HG02884 (cell line): Measurements from ENCODE around the gene GAGE12C.
"Not testable (repeated sequence)": the region's sequence is repeated elsewhere in the genome, so short reads cannot be mapped to it uniquely, and the experiment has no call there.

Experiments used
- ATAC-seq: cut with Tn5 transposase; IDR thresholded peaks from one replicate; pipeline ENCODE4 v1.9.1; 2021; ENCODE audit warnings: mild to moderate bottlenecking, moderate library complexity; ENCODE audit not compliant: unreplicated experiment

Gene GAGE12C, protein sequence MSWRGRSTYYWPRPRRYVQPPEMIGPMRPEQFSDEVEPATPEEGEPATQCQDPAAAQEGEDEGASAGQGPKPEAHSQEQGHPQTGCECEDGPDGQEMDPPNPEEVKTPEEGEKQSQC

DNA sequence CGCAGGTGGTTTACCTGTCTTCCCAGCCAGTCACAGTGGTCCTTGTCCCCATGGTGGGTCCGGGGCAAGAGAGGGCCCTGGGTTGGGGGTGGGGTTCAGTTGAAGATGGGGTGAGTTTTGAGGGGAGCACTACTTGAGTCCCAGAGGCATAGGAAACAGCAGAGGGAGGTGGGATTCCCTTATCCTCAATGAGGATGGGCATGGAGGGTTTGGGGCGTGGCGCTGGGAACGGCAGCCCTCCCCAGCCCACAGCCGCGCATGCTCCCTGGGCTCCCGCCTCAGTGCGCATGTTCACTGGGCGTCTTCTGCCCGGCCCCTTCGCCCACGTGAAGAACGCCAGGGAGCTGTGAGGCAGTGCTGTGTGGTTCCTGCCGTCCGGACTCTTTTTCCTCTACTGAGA, at the start of gene GAGE12C:
TSS of gene GAGE12C (plus strand) at position 301 of the 400 bp plus-strand sequence. CDS start 1,155 bp downstream, outside the sequence.
- ATAC-seq = not testable (repeated sequence)

DNA sequence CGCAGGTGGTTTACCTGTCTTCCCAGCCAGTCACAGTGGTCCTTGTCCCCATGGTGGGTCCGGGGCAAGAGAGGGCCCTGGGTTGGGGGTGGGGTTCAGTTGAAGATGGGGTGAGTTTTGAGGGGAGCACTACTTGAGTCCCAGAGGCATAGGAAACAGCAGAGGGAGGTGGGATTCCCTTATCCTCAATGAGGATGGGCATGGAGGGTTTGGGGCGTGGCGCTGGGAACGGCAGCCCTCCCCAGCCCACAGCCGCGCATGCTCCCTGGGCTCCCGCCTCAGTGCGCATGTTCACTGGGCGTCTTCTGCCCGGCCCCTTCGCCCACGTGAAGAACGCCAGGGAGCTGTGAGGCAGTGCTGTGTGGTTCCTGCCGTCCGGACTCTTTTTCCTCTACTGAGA, 9.5 kb downstream of the GAGE12C start, which contains the start of gene GAGE12D:
TSS of gene GAGE12D (plus strand) at position 301 of the 400 bp plus-strand sequence. CDS start 1,155 bp downstream, outside the sequence.
- not testable (repeated sequence) for ATAC-seq

DNA sequence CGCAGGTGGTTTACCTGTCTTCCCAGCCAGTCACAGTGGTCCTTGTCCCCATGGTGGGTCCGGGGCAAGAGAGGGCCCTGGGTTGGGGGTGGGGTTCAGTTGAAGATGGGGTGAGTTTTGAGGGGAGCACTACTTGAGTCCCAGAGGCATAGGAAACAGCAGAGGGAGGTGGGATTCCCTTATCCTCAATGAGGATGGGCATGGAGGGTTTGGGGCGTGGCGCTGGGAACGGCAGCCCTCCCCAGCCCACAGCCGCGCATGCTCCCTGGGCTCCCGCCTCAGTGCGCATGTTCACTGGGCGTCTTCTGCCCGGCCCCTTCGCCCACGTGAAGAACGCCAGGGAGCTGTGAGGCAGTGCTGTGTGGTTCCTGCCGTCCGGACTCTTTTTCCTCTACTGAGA, 19.0 kb downstream of the GAGE12C start, which contains the start of gene GAGE12E:
TSS of gene GAGE12E (plus strand) at position 301 of the 400 bp plus-strand sequence. CDS start 1,155 bp downstream, outside the sequence.
- not testable (repeated sequence) for ATAC-seq

DNA sequence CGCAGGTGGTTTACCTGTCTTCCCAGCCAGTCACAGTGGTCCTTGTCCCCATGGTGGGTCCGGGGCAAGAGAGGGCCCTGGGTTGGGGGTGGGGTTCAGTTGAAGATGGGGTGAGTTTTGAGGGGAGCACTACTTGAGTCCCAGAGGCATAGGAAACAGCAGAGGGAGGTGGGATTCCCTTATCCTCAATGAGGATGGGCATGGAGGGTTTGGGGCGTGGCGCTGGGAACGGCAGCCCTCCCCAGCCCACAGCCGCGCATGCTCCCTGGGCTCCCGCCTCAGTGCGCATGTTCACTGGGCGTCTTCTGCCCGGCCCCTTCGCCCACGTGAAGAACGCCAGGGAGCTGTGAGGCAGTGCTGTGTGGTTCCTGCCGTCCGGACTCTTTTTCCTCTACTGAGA, 28.6 kb downstream of the GAGE12C start, which contains the start of gene GAGE12F:
TSS of gene GAGE12F (plus strand) at position 301 of the 400 bp plus-strand sequence. CDS start 1,155 bp downstream, outside the sequence.
- not testable (repeated sequence) for ATAC-seq

DNA sequence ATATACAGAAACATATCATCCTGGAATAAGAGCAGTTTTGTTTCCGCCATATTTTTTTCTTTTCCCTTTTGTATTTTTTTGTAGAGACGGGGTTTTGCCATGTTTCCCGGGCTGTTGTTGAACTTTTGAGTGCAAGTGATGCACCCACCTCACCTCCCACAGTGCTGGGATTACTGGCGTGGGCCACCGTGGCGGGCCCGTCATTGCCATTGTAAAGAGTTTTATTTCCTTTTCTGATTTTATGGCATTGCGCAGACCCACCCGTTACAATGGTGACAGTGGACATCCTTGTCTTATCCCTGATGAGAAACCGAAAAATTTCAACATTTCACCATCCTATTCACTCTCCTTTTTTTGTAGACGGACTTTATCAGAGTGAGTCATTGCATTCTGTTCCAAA, 36.8 kb downstream of the GAGE12C start:
- not testable (repeated sequence) for ATAC-seq

DNA sequence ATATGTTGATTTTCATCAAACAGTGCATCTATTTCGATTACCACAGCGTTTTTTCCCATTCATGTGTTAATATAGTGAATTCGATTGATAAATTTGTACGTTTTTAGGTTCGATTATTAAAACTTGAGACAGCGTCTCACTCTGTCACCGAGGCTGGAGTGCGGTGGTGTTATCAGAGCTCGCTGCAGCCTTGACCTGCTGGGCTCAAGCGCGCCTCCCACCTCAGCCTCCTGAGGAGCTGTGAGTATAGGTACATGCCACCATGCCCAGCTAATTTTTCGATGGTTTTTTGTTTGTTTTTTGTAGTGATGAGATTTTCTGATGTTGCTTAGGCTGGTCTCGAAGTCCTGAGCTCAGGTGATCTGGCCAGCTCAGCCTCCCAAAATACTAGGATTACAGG, 37.2 kb downstream of the GAGE12C start:
- not testable (repeated sequence) for ATAC-seq

DNA sequence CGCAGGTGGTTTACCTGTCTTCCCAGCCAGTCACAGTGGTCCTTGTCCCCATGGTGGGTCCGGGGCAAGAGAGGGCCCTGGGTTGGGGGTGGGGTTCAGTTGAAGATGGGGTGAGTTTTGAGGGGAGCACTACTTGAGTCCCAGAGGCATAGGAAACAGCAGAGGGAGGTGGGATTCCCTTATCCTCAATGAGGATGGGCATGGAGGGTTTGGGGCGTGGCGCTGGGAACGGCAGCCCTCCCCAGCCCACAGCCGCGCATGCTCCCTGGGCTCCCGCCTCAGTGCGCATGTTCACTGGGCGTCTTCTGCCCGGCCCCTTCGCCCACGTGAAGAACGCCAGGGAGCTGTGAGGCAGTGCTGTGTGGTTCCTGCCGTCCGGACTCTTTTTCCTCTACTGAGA, 38.1 kb downstream of the GAGE12C start, which contains the start of gene GAGE12G:
TSS of gene GAGE12G (plus strand) at position 301 of the 400 bp plus-strand sequence. CDS start 1,155 bp downstream, outside the sequence.
- ATAC-seq = not testable (repeated sequence)

DNA sequence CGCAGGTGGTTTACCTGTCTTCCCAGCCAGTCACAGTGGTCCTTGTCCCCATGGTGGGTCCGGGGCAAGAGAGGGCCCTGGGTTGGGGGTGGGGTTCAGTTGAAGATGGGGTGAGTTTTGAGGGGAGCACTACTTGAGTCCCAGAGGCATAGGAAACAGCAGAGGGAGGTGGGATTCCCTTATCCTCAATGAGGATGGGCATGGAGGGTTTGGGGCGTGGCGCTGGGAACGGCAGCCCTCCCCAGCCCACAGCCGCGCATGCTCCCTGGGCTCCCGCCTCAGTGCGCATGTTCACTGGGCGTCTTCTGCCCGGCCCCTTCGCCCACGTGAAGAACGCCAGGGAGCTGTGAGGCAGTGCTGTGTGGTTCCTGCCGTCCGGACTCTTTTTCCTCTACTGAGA, 47.7 kb downstream of the GAGE12C start, which contains the start of gene GAGE12H:
TSS of gene GAGE12H (plus strand) at position 301 of the 400 bp plus-strand sequence. CDS start 1,155 bp downstream, outside the sequence.
- not testable (repeated sequence) for ATAC-seq
